Measurements from ENCODE around the gene CPXM1. TPM values are rescaled to one million over a fixed set of nuclear protein-coding genes. Genes with fewer than 3 reads are reported as not detected.

CPXM1 gene
- total and polyA plus RNA-seq, 8 donors: 0.50 to 16.2 (median 1.2) TPM; not detected in 3

GRCh38 chr20:2754424-2754823 lies 46.0 kb downstream of the CPXM1 start:
- TF ChIP-seq POLR2A (IDR thresholded peaks at IDR 0.05): no peak
- TF ChIP-seq POLR2AphosphoS5 (IDR thresholded peaks at IDR 0.05): no peak
- no peak for TF ChIP-seq EP300 (IDR thresholded peaks at IDR 0.05)
- no peak for TF ChIP-seq CTCF (IDR thresholded peaks at IDR 0.05)
- Histone ChIP-seq H3K27me3 (peaks cover 0 to 91% (median 11%) of the 10 kb centered on the region in 3 donors), H3K4me1 (peaks cover 30 to 40% (median 39%) of the 10 kb centered on the region in 4 donors), H3K36me3 (no peaks in the 10 kb centered on the region), H3K9me3 (no peaks in the 10 kb centered on the region), H3K27ac (no peak overlapping the region), H3K4me3 (no peak overlapping the region)
- intact Hi-C loops (cut with DNase I; ENCODE audit: low total_unique reads): loop anchor here (5.0 kb wide), 1 partner anchor 98 kb away; no protein-coding TSS in a partner anchor
- no peak for DNase-seq
- WGBS, 5 donors: 59 to 85% (median 80%) methylated on average over 2 of the region's 2 CpGs

GRCh38 chr20:2753461-2754040 lies 46.9 kb downstream of the CPXM1 start:
- no peaks in the 10 kb centered on the region for H3K9me3 ChIP-seq
- no peak for TF ChIP-seq EP300 (IDR thresholded peaks at IDR 0.05)
- no peak for TF ChIP-seq CTCF (IDR thresholded peaks at IDR 0.05)
- TF ChIP-seq POLR2A (IDR thresholded peaks at IDR 0.05): no peak
- no peak for TF ChIP-seq POLR2AphosphoS5 (IDR thresholded peaks at IDR 0.05)
- no peak for DNase-seq
- no peak overlapping the region for H3K4me3 ChIP-seq
- WGBS, 5 donors: 84 to 93% (median 87%) methylated on average over 6 of the region's 6 CpGs
- H3K27ac ChIP-seq: no peak overlapping the region
- H3K4me1 ChIP-seq: peaks cover 30 to 47% (median 39%) of the 10 kb centered on the region in 4 donors
- H3K27me3 ChIP-seq: peaks cover 0 to 88% (median 11%) of the 10 kb centered on the region in 3 donors
- intact Hi-C loops (cut with DNase I; ENCODE audit: low total_unique reads): loop anchor here (5.0 kb wide), 1 partner anchor 99 kb away; no protein-coding TSS in a partner anchor
- H3K36me3 ChIP-seq: no peaks in the 10 kb centered on the region

- Histone ChIP-seq H3K27me3 (peaks cover 0 to 82% (median 11%) of the 10 kb centered on the region in 3 donors), H3K36me3 (no peaks in the 10 kb centered on the region), H3K9me3 (no peaks in the 10 kb centered on the region), H3K27ac (peak overlapping the region in 2 of 5 donors; percentile 73 to 74), H3K4me1 (peaks cover 30 to 48% (median 39%) of the 10 kb centered on the region in 4 donors), H3K4me3 (peak overlapping the region; percentile 47 to 65 (median 53))
- peak in 5 of 7 experiments; percentile 28 to 55 (median 42) for TF ChIP-seq CTCF (IDR thresholded peaks at IDR 0.05)
- no peak for TF ChIP-seq POLR2AphosphoS5 (IDR thresholded peaks at IDR 0.05)
- TF ChIP-seq POLR2A (IDR thresholded peaks at IDR 0.05): no peak
- TF ChIP-seq EP300 (IDR thresholded peaks at IDR 0.05): no peak
- intact Hi-C loops (cut with DNase I; ENCODE audit: low total_unique reads): loop anchor here (5.0 kb wide), 1 partner anchor 99 kb away; no protein-coding TSS in a partner anchor
- DNase-seq: peak in 1 of 2 donors; percentile 75
- WGBS, 5 donors: 9 to 14% (median 11%) methylated on average over 19 to 47 of the region's 47 CpGs
Observed at GRCh38 chr20:2752567-2753460, 47.6 kb downstream of the CPXM1 start.

- no peak for TF ChIP-seq POLR2AphosphoS5 (IDR thresholded peaks at IDR 0.05)
- no peak for TF ChIP-seq EP300 (IDR thresholded peaks at IDR 0.05)
- no peak for TF ChIP-seq CTCF (IDR thresholded peaks at IDR 0.05)
Observed at GRCh38 chr20:2751878-2752566, 48.4 kb downstream of the CPXM1 start.

More at GRCh38 chr20:2751878-2752566, 48.4 kb downstream of the CPXM1 start:
- Histone ChIP-seq H3K36me3 (no peaks in the 10 kb centered on the region), H3K9me3 (no peaks in the 10 kb centered on the region), H3K4me1 (peaks cover 30 to 48% (median 39%) of the 10 kb centered on the region in 4 donors), H3K27ac (peak overlapping the region in 4 of 5 donors; percentile 64 to 85 (median 74)), H3K27me3 (peaks cover 0 to 79% (median 11%) of the 10 kb centered on the region in 3 donors), H3K4me3 (peak overlapping the region; percentile 47 to 65 (median 53))
- DNase-seq: peak; percentile 43 to 75
- intact Hi-C loops (cut with DNase I; ENCODE audit: low total_unique reads): loop anchor here (5.0 kb wide), 1 partner anchor 100 kb away; no protein-coding TSS in a partner anchor
- WGBS, 5 donors: 1% methylated on average over 40 to 93 of the region's 93 CpGs; no CpG with 5 or more reads in 1 of the 5 donors

Measured in stomach (tissue), 9 donors.